GM04504 (cell line): ENCODE measurements around the gene B4GALT2.

ENCODE experiments used
- DNase-seq: peaks from one replicate; pipeline ENCODE4 v3.0.0-alpha.2; 2012; ENCODE audit warnings: low read depth

B4GALT2 gene

DNA sequence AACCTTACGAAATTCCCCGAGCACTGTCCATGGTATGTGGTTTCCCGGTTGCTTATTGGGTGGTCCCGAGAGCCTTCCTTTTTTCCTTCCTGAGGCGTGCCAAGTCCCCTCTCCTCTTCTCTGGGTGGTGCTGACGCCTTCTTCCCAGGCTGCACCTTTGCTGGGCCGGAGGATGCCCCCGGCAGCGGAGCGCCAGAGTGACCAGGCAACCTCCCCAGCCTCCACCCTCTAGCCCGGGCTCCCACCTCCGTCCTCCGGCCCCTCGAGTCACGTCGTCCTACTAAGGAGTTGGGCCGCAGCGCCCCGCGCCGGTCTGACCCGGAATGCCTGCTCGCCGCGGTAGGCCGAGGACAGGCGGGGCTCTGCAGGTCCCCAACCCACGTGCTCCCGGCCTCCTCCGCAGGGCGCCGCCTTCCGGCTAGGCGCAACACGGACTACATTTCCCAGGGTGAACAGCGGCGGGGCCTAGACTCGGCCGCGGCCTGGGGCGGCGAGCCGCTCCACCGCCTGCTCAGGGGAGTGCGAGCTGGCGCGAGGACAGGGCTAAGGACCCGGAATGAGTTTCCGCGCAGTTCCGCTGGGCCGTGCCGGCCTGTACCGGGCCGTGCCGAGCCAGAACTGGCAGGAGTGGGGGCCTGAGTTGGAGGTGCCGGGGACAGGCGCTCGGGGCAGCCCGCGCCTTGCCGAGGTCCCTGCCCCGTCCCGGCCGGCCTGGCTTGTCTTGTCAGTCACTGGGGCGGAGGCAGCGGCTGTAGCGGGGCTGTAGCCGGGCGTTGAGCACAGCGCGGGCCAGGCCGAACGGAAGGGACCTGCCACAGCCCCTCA is 32.6 kb upstream of the B4GALT2 start, which contains the start of gene IPO13:
IPO13 (plus strand) TSS at position 715 of the 825 bp plus-strand sequence. CDS start 651 bp downstream, outside the sequence.
- peak; percentile 86 for DNase-seq

DNA sequence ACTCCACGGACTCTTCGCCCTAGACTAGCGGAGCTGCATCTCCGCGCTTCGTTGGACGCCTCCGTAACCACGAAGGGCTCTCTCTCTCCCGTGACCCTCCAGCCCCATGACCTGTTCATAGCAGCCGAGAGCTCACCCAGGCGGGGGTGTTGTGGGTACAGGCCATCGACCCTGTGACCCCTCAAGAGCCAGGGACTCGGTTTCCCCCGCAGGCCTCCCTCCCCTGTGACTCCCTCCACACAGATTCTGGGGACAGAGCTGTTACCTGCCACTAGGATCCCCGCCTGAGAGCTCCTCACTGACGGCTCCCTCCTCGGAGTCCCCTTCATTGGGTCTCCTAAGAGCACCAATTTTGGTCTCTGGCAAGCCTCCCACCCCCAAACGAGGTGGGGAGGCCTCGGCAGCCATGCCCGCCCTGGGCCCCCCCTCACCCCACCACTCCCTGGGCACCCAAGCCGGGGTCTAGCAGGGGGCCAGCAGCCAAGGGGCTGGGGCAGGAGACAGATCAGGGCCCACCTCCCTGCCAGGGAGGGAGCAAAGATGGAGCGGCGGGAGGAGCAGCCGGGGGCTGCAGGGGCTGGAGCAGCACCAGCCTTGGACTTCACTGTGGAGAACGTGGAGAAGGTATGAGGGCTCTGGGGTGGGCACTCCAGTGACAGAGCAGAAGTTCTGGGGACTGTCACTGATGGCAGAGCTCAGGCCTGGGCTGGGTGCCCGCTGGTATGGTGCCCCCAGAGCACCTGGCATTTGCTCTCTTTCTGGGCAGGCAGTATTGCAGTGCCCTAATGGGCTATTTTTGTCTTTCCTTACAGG is 31.7 kb upstream of the B4GALT2 start:
- no peak for DNase-seq

DNA sequence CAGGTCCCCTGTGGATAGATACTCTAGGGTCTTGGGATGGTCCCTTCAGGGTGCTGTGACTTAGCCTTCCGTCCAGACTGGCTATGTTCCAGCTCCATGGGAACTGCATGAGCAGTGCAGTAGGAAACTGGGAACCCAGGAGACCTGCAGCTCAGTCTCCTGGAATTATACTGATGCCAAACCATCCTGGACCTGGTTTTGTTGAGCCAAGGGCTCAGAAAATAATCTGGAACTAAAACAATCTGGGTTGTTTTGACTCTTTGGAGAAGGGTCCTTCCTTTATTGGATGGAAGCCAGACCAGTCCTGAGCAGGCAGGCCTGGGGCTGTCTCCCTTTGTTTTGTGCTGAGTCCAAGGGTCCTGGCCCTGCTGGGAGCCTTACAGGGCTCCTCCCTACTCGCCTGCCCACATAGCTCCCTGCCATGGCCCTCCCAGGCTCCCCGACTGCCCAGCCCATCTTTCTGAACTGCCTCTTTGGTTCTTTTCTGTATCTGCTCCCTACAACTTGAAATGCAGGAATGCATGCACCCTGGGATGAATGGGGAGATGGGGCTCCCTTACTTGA is 31.1 kb upstream of the B4GALT2 start:
- no peak for DNase-seq

DNA sequence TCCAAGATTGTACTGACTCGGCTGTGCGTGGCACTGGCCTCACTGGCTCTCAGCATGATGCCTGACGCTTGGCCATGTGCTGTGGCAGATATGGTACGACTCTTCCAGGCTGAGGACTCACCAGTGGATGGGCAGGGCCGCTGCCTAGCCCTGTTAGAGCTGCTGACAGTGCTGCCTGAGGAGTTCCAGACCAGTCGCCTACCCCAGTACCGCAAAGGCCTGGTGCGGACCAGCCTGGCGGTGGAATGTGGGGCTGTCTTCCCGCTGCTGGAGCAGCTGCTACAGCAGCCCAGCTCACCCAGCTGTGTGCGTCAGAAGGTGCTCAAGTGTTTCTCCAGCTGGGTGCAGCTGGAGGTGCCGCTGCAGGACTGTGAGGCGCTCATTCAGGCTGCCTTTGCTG is 29.3 kb upstream of the B4GALT2 start:
- DNase-seq: no peak

DNA sequence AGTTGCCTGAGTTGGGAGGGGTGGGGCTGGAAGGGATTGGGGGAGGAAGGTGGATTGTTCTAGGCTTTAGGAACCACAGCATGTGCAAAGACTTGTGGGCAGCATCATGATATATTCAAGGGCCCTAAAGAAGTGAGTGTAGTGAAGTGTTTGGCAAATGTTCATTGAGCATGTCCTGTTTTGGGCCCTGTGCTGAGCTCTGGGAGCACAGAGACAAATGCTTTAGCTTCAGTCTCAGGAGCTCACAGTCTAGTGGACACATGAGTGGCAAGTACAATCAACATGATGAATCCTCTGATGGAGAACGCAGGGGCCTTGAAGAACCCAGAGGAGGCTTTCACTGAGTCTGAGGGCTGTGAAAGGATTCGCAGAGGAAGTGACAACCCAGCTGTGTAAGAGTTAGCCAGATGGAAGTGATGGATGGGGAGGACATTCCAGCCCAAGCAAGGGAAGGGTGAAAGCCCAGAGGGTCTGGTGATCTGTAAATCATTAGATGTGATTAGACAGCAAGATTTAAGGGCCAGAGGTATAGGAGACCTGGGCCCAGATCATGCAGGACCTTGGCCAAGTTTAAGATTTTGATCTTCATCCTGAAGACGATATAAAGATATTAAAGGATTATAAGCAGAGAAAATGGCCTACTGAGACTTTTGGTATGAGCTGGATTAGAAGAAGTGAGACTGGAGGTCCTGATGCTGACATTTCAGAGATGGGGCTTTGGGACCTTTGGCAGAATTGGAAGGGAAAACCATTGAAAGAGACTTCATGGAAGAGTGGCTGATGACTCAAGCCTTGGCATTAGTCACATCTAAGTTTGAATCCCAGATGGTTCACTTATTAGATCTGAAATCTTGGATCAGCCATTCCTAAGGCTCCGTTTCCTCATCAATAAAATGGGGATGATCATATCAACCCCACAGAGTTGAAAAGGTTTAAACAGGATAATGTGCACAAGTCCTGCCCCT is 27.7 kb upstream of the B4GALT2 start:
- DNase-seq: no peak

DNA sequence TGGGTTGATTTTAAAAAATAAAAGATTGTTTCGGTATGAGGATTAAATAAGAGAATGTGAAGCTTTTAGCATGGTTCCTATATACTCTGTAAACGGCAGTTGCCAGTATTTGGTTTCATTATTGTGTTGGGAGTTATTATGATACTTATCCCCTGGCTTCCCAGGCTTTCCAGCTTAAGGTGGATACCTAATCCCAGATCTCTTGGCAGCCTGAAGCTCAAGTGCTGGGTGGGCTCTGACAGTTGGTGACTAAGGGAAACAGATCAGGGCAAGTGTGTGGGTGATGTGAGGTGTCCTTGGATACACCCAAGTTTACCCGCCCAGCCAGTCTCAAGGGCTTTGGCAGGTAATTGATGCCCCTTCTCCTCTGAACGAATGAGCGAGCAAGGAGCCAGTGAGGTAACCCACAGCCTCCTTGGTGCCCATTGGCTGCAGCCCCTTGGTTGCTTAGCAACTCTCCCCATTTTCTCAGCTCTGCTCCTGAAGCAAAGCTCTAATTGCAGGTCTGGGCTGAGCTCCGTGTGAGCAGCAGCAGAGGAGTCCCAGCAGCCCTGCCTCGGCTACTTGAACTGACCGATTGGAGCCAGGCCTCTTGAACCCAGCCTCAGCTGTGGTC is 26.2 kb upstream of the B4GALT2 start:
- DNase-seq: no peak

DNA sequence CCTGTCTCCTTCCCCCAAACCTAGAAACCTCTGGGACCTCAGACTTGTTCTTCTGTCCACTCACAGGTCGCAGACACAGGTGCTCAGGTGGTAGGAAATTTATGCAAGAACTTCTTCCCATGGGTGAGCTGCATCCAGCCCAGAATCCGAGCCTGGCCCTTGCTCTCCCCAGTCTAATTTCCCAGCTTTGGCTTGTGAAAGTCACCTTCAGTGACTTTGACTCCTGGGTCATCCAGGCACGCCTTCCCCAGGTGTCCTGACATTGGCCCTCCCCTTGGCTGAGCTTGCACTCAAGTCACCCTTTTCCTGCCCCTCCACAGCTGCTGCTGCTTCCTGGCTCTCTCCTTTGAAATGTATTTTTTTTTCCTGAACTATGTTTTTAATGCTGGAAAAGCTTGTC is 25.6 kb upstream of the B4GALT2 start:
- no peak for DNase-seq

DNA sequence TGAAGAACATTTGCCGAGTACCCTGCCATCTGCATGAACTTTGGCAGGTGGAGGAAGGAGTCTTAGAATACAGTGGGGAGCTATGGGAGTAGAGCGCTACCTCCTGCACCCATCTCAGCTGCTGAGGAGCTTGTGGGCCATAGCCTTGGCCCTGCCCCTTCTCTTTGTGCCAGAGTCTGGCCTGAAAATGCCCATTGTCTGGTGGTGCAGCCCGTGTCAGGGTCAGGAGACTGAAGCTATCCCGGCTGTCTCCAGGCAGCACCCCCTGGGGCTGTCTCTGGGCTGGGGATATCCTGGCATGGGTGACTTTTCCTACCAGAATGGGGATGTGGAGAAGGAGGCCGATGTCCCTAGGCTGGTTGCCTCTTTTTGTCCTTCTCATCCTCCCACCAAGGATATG is 25.0 kb upstream of the B4GALT2 start:
- DNase-seq: no peak

DNA sequence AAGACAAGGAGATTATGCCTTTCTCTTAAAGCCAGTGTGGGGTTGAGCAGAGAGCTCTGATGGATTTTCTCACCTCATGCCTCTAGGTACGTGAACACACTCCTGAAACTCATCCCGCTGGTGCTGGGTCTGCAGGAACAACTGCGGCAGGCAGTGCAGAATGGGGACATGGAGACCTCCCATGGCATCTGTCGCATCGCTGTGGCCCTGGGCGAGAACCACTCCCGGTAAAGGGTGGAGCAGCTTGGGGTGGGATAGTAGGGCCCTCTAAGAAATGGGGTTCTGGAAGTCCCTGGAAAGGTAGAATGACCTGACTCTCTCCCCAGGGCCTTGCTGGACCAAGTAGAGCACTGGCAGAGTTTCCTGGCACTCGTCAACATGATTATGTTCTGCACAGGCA is 22.8 kb upstream of the B4GALT2 start:
- no peak for DNase-seq

DNA sequence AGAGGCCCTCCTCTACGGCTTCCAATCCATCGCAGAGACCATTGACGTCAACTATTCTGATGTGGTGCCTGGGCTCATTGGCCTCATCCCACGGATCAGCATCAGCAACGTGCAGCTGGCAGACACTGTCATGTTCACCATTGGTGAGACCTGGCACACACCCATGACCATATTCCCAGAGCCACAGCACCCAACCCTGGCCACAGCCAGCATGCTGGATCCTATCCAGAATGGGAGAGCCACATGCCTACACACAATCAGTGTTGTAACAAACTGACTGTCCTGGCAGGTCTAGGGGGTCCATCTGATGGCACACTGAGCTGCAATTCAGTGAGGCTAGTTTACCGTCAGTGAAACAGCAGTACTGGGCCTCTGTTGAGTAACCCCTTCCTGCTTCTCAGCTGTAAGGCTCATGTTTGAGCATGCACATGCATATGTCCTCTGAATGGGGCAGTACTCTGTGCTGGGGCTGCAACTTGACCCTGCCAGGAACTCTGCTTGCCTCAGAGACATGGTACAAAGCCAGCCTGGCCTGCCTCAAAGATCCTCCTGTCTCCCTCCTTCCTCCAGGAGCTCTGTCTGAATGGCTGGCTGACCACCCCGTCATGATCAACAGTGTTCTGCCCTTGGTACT is 21.5 kb upstream of the B4GALT2 start:
- no peak for DNase-seq

DNA sequence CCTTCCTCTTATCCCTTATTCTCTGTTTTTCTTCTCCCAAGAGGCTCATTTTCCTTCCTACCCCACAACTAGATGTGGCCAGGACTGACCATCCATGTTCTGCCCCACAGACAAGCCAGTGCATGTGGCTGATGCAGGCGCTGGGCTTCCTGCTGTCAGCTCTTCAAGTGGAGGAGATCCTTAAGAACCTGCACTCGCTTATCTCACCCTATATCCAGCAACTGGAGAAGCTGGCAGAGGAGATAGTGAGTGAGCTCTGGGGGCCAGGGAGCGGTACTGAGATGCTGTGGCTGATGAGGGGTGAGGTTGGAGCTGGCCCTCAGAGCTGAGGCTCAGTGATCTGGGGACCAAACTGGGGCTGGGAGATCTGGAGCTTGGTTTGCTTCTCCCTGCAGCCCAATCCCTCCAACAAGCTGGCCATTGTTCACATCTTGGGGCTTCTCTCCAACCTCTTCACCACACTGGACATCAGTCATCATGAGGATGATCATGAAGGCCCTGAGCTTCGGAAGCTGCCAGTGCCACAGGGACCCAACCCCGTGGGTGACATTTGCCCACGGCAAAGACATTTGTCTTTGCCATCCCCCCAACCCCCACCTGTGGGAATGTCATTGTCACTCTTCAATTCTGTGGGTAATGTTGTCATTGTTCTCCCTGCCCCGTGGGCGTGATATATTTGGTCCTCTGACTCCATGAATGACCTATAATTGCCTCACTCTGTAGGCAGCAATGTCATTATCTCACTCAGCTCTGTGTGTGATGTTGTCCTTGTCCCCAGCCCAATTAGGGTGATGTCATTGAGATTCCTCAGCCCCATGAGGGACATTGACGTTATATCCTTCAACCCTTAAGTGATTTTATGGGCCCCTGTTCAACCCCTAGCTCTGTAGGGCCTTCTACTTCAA is 20.4 kb upstream of the B4GALT2 start:
- no peak for DNase-seq

DNA sequence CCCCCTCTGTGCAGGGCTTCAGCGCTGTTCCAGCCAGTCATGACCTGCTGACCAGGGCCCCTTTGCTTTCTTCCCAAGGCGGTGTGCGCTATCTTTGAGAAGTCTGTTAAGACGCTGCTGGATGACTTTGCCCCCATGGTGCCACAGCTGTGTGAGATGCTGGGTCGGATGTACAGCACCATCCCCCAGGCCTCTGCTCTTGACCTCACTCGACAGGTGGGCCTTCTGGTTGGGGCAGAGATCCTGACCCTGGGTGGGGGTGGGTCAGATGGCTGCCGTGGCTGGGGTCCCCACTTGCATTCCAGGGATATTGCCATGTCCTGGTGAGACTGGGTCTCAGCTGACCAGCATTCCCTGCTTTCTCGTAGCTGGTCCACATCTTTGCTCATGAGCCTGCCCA is 18.2 kb upstream of the B4GALT2 start:
- DNase-seq: no peak

DNA sequence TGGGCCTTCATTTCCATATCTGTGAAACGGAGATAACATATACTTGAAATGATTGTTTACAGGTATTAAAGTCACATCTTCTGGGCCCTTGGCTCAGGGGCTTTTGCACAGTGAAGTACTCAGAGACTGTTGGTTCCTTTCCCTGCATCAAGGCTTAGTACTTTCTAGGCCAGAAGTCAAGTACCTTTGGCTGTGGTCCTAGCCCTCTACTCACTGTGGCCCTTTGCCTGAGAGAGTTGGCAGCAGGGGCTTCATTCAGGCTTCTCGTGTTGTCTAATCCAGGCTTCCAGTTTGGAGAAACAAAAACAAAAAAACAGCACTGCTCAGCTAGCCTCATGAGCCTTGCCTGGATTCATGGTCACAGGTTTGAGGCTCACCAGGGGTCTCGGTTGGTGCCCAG is 17.3 kb upstream of the B4GALT2 start:
- no peak for DNase-seq

DNA sequence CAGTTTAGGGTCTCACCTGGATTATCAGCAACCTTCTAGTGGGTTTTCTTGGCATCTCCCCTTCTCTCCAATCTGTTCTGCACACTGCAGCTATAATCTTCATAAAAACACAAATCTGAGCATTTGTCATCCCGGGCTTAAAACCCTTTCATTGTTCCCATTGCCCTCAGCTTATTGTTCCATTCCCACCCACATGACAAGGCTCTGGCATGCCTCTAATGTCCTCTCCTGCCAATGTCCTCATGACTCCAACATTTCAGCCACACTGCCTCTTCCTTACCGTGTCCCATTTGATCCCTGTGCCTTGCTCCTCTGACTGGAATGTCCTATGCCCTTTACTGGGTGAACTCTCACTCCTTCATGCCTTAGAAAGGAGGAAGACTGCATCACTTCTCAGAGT is 16.7 kb upstream of the B4GALT2 start:
- no peak for DNase-seq

DNA sequence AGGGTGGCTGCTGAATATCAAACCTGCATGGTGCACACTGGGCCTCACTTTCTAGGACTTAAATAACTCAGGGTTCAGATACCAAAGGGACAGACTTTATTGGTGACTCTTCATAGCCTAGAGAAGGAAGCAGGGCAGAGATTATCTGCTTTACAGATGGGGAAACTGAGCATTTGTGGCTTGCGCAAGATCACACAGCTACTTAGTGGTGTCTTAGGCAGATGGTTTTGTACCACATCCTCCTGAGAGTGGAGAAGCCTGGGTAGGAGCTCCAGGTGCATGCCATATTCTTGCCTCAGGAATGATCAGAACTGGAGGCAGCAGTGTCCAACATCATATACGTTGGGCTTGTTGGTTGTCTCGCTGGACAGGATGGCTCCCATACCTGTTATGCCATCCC is 16.0 kb upstream of the B4GALT2 start:
- DNase-seq: no peak

DNA sequence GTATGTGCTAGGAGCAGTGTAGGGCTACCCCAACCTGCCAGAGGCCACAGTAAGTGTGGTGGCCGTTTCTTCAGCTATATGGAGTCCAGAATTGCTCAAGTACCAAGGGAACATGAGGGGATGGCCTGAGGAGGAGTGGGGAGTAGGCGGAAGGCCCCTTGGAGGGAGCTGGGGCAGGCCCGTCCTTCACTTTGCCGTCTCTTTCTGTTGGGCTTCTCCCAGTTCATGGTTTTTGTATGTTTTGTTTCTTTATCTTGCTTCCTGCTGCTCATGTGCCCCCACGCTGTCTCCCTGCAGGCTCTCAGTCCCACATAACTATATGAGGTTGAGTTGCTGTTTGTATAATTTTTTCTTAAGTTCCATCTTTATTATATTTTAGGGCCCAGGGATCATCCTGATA is 15.1 kb upstream of the B4GALT2 start:
- DNase-seq: no peak

DNA sequence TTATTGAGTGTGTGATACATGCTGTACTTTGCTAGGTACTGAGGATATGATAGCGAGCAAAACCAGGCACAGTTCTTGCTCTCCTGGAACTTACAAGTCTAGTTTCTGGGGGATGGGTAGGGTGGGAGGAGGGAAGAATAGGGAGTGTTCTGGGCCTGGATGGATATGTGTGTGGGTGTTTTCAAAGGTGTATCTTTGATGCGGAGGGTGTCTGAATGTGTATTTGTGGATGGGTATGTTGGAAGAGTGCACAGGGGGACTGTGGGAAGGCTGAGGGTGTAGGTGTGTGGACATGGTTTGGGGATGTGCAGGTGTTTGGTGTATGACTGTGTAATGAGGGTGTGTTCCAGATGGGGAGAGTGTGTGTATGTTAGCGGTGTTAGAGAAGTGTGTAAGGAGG is 13.7 kb upstream of the B4GALT2 start:
- no peak for DNase-seq

DNA sequence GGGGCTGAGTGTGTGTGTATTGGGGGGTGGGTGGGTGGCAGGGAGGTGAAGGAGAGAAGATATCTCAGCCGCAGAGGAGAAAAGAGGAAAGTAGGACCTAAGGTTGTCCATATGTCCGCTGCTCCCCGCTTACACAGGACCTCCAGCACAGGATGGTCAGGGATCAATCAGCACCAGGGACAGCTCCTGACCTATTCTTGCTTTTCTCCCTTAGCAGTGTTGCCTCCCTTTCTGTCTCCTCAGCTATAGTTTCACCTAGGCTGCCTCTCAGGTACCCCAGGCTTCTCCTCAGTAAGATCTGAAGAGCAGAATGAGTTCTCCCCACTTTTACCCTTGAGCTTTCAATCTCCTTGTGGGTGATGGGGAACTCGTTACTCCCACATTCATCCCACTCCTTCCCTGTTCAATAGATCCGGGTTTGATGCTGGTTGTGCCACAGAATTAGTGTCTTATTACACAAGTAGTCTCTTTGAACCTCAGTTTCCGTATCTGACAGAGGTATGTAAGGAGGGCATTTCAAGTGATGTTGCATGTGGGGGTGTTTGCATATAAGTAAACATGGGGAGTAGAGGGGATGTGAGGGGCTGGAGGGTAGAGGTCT is 10.6 kb upstream of the B4GALT2 start:
- no peak for DNase-seq

DNA sequence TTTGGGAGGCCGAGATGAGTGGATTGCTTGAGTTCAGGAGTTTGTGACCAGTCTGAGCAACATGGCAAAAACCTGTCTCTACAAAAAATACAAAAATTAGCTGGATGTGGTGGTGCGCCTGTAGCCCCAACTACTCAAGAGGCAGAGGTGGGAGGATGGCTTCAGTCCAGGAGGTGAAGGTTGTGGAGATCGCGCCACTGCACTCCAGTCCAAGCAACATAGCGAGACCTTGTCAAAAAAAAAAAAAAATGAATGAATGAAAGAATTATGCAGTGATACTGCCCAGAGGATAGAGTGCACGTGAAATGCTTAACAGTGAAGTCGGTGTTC is 9.6 kb upstream of the B4GALT2 start:
- no peak for DNase-seq
